Astrocyte (in vitro differentiated cells and primary cell): ENCODE data around the gene ZNF691. TPM values are rescaled to one million over a fixed set of nuclear protein-coding genes. Genes with fewer than 3 reads are reported as not detected.

Experiments
- DNase-seq: peaks from one replicate; pipeline ENCODE4 v3.0.0-alpha.2; 2010; ENCODE audit warnings: low read depth
- FAIRE-seq: peaks from 2 replicates; lab custom pipeline; 2011; peaks lifted over from hg19 to GRCh38; lab: Jason Lieb, UNC
- H2AFZ ChIP-seq: 2 replicates; pipeline ENCODE4 v1.6.0; 2012; ENCODE audit warnings: low read depth, low read length, inconsistent platforms
- H3K27ac ChIP-seq: 2 replicates; pipeline ENCODE4 v1.5.1; 2011; ENCODE audit warnings: low read depth, low read length, inconsistent platforms
- H3K27me3 ChIP-seq: 2 replicates; pipeline ENCODE4 v1.6.0; 2011; ENCODE audit warnings: low read length, inconsistent platforms; ENCODE audit not compliant: insufficient read depth
- H3K36me3 ChIP-seq: 2 replicates; pipeline ENCODE4 v1.5.1; 2011; ENCODE audit warnings: low read length, inconsistent platforms; ENCODE audit not compliant: insufficient read depth
- H3K4me1 ChIP-seq: 2 replicates; pipeline ENCODE4 v1.5.1; 2011; ENCODE audit warnings: low read length, inconsistent platforms; ENCODE audit not compliant: insufficient read depth
- H3K4me2 ChIP-seq: 2 replicates; pipeline ENCODE4 v1.6.0; 2012; ENCODE audit warnings: low read length, inconsistent platforms
- H3K4me3 ChIP-seq: 2 replicates; pipeline ENCODE4 v1.5.1; 2011; ENCODE audit warnings: low read depth, mild to moderate bottlenecking, low read length, inconsistent platforms; ENCODE audit not compliant: insufficient read depth
- H3K79me2 ChIP-seq: 2 replicates; pipeline ENCODE4 v1.6.0; 2012; ENCODE audit warnings: mild to moderate bottlenecking, low read length, inconsistent platforms; ENCODE audit not compliant: insufficient read depth
- H3K9ac ChIP-seq: 2 replicates; pipeline ENCODE4 v1.6.0; 2012; ENCODE audit warnings: mild to moderate bottlenecking, low read length, inconsistent platforms
- H3K9me3 ChIP-seq: 2 replicates; pipeline ENCODE4 v1.5.1; 2012; ENCODE audit warnings: low read depth, mild to moderate bottlenecking, low read length, inconsistent platforms; ENCODE audit not compliant: insufficient read depth
- H4K20me1 ChIP-seq: 2 replicates; pipeline ENCODE4 v1.6.0; 2012; ENCODE audit warnings: low read length, inconsistent platforms; ENCODE audit not compliant: insufficient read depth
- H3K27ac Mint-ChIP-seq: one replicate; pipeline ENCODE4 v1.8.0; 2021; ENCODE audit warnings: mild to moderate bottlenecking, mixed read lengths; ENCODE audit not compliant: unreplicated experiment
- H3K27me3 Mint-ChIP-seq: one replicate; pipeline ENCODE4 v1.8.0; 2021; ENCODE audit warnings: low read depth, mixed read lengths; ENCODE audit not compliant: unreplicated experiment
- H3K36me3 Mint-ChIP-seq: one replicate; pipeline ENCODE4 v1.8.0; 2021; ENCODE audit warnings: low read depth, mixed read lengths; ENCODE audit not compliant: unreplicated experiment
- H3K4me1 Mint-ChIP-seq: one replicate; pipeline ENCODE4 v1.8.0; 2021; ENCODE audit warnings: low read depth, mixed read lengths; ENCODE audit not compliant: unreplicated experiment
- H3K4me3 Mint-ChIP-seq: one replicate; pipeline ENCODE4 v1.8.0; 2021; ENCODE audit warnings: mild to moderate bottlenecking, moderate library complexity, mixed read lengths; ENCODE audit not compliant: unreplicated experiment
- H3K9me3 Mint-ChIP-seq: one replicate; pipeline ENCODE4 v1.8.0; 2021; ENCODE audit warnings: mild to moderate bottlenecking, mixed read lengths; ENCODE audit not compliant: unreplicated experiment
- CTCF ChIP-seq: IDR thresholded peaks from 2 replicates; pipeline ENCODE4 v1.5.1; 2011; ENCODE audit warnings: low read depth, mild to moderate bottlenecking, inconsistent platforms, low read length, moderate library complexity; ENCODE audit not compliant: insufficient read depth
- EZH2 ChIP-seq: IDR thresholded peaks from 2 replicates; pipeline ENCODE4 v1.6.1; 2012; ENCODE audit warnings: mild to moderate bottlenecking, low read length, inconsistent platforms; ENCODE audit not compliant: insufficient read depth
- total RNA-seq: library from RNA; stranded (reverse); gene quantifications from 2 replicates; pipeline ENCODE4 v1.2.1, GENCODE V29; 2021

Gene ZNF691
- total RNA-seq, 1 donor from 2014 or later = 5.8 TPM

- no peak for TF ChIP-seq EZH2
- TF ChIP-seq CTCF = no peak
- Histone ChIP-seq H3K27me3 (no peaks in the 10 kb centered on the region), H3K36me3 (no peaks in the 10 kb centered on the region), H2AFZ (no peak overlapping the region), H3K4me1 (no peaks in the 10 kb centered on the region), H3K9me3 (no peaks in the 10 kb centered on the region), H3K79me2 (no peaks in the 10 kb centered on the region), H3K9ac (no peak overlapping the region), H3K4me3 (no peak overlapping the region), H3K4me2 (no peak overlapping the region), H4K20me1 (no peaks in the 10 kb centered on the region), H3K27ac (no peak overlapping the region)
- Mint-ChIP-seq H3K9me3 (no peaks in the 10 kb centered on the region), H3K4me1 (no peaks in the 10 kb centered on the region), H3K27me3 (peaks cover 6% of the 10 kb centered on the region), H3K4me3 (no peak overlapping the region), H3K27ac (no peak overlapping the region), H3K36me3 (peaks cover 26% of the 10 kb centered on the region)
- DNase-seq (no peak), FAIRE-seq (no peak)
Observed at GRCh38 chr1:42838482-42839190, 7.8 kb upstream of the ZNF691 start.

GRCh38 chr1:42841010-42841409 is 5.4 kb upstream of the ZNF691 start:
- Histone ChIP-seq H3K27ac (no peak overlapping the region), H3K9me3 (no peaks in the 10 kb centered on the region), H3K4me1 (no peaks in the 10 kb centered on the region), H3K9ac (no peak overlapping the region), H2AFZ (no peak overlapping the region), H3K4me3 (no peak overlapping the region), H3K27me3 (no peaks in the 10 kb centered on the region), H3K36me3 (no peaks in the 10 kb centered on the region), H3K79me2 (no peaks in the 10 kb centered on the region), H4K20me1 (no peaks in the 10 kb centered on the region), H3K4me2 (no peak overlapping the region)
- DNase-seq = no peak
- peaks cover 19% of the 10 kb centered on the region for H3K36me3 Mint-ChIP-seq
- TF ChIP-seq CTCF (no peak), EZH2 (no peak)
- no peak overlapping the region for H3K27ac Mint-ChIP-seq
- no peaks in the 10 kb centered on the region for H3K9me3 Mint-ChIP-seq
- FAIRE-seq = no peak
- H3K4me1 Mint-ChIP-seq = no peaks in the 10 kb centered on the region
- H3K4me3 Mint-ChIP-seq = no peak overlapping the region
- H3K27me3 Mint-ChIP-seq = no peaks in the 10 kb centered on the region

- Histone ChIP-seq H3K4me1 (no peaks in the 10 kb centered on the region), H3K36me3 (no peaks in the 10 kb centered on the region), H3K4me2 (no peak overlapping the region), H3K9me3 (no peaks in the 10 kb centered on the region), H3K27ac (no peak overlapping the region), H3K4me3 (no peak overlapping the region), H4K20me1 (no peaks in the 10 kb centered on the region), H2AFZ (no peak overlapping the region), H3K79me2 (peaks cover 2% of the 10 kb centered on the region), H3K9ac (no peak overlapping the region), H3K27me3 (no peaks in the 10 kb centered on the region)
- no peak overlapping the region for H3K4me3 Mint-ChIP-seq
- H3K27ac Mint-ChIP-seq = no peak overlapping the region
- no peaks in the 10 kb centered on the region for H3K27me3 Mint-ChIP-seq
- H3K9me3 Mint-ChIP-seq = no peaks in the 10 kb centered on the region
- peaks cover 15% of the 10 kb centered on the region for H3K36me3 Mint-ChIP-seq
- no peaks in the 10 kb centered on the region for H3K4me1 Mint-ChIP-seq
- FAIRE-seq = no peak
- no peak for TF ChIP-seq EZH2
- no peak for DNase-seq
Observed at GRCh38 chr1:42841440-42842147, 4.8 kb upstream of the ZNF691 start.
